RWPE2 (cell line): ENCODE data around the gene CRMP1.
A peak's percentile ranks its signal among the peaks of the same experiment; 100 is the strongest.
"Not testable (repeated sequence)": the region's sequence is repeated elsewhere in the genome, so short reads cannot be mapped to it uniquely, and the experiment has no call there.

ENCODE experiments used
- ATAC-seq: fragments of 200-7000 bp; cut with Tn5 transposase; 3 replicates; pipeline ENCODE4 v1.9.1; 2021; ENCODE audit warnings: low read depth
- DNase-seq: peaks from one replicate; pipeline ENCODE4 v3.0.0-alpha.2; 2020; ENCODE audit warnings: low spot score
- H3K27ac ChIP-seq: fragments of 450-650 bp; 2 replicates; pipeline ENCODE4 v1.5.1; 2017; ENCODE audit warnings: mild to moderate bottlenecking; ENCODE audit not compliant: poor library complexity, severe bottlenecking
- H3K27me3 ChIP-seq: fragments of 250-450 bp; sonication (Bioruptor Pico); 2 replicates; pipeline ENCODE4 v1.5.1; 2021; ENCODE audit warnings: mild to moderate bottlenecking, moderate library complexity; ENCODE audit not compliant: insufficient read depth, poor library complexity, severe bottlenecking
- H3K36me3 ChIP-seq: fragments of 250-450 bp; sonication (Bioruptor Pico); 2 replicates; pipeline ENCODE4 v1.5.1; 2020; ENCODE audit warnings: low read depth, mild to moderate bottlenecking, moderate library complexity
- H3K4me1 ChIP-seq: fragments of 250-450 bp; sonication (Bioruptor Pico); 2 replicates; pipeline ENCODE4 v1.5.1; 2021; ENCODE audit warnings: mild to moderate bottlenecking, moderate library complexity; ENCODE audit not compliant: insufficient read depth, poor library complexity, severe bottlenecking
- H3K4me3 ChIP-seq: fragments of 250-450 bp; sonication (Bioruptor Pico); 2 replicates; pipeline ENCODE4 v1.5.1; 2021; ENCODE audit warnings: mild to moderate bottlenecking, moderate library complexity; ENCODE audit not compliant: severe bottlenecking
- H3K9me3 ChIP-seq: fragments of 250-450 bp; sonication (Bioruptor Pico); 2 replicates; pipeline ENCODE4 v1.5.1; 2021; ENCODE audit warnings: mild to moderate bottlenecking, moderate library complexity; ENCODE audit not compliant: severe bottlenecking
- CTCF ChIP-seq: fragments of 450-650 bp; IDR thresholded peaks from one replicate; pipeline ENCODE4 v1.5.1; 2017; ENCODE audit warnings: mild to moderate bottlenecking, moderate library complexity; ENCODE audit not compliant: poor library complexity, severe bottlenecking

Gene CRMP1

GRCh38 chr4:5812506-5813229 lies 80.2 kb downstream of the CRMP1 start:
- TF ChIP-seq CTCF = peak; percentile 83
- DNase-seq (no peak), ATAC-seq (peak; percentile 80)
- Histone ChIP-seq H3K4me3 (no peak overlapping the region), H3K36me3 (peaks cover 54% of the 10 kb centered on the region), H3K4me1 (no peaks in the 10 kb centered on the region), H3K27ac (no peak overlapping the region), H3K27me3 (no peaks in the 10 kb centered on the region), H3K9me3 (no peaks in the 10 kb centered on the region)

GRCh38 chr4:5812057-5812456 lies 80.8 kb downstream of the CRMP1 start:
- H3K27ac ChIP-seq, ATAC-seq: not testable (repeated sequence)
- H3K36me3 ChIP-seq = peaks cover 57% of the 10 kb centered on the region

GRCh38 chr4:5810770-5811430 lies 82.0 kb downstream of the CRMP1 start:
- TF ChIP-seq CTCF = no peak
- no peaks in the 10 kb centered on the region for H3K9me3 ChIP-seq
- ATAC-seq (no peak), DNase-seq (no peak)
- peaks cover 68% of the 10 kb centered on the region for H3K36me3 ChIP-seq
- no peaks in the 10 kb centered on the region for H3K4me1 ChIP-seq
- no peak overlapping the region for H3K4me3 ChIP-seq
- H3K27me3 ChIP-seq = no peaks in the 10 kb centered on the region
- no peak overlapping the region for H3K27ac ChIP-seq

More at GRCh38 chr4:5812057-5812456, 80.8 kb downstream of the CRMP1 start:
- H3K4me3 ChIP-seq, DNase-seq, H3K27me3 ChIP-seq, H3K4me1 ChIP-seq, H3K9me3 ChIP-seq: not testable (repeated sequence)

GRCh38 chr4:5810151-5810550 lies 82.7 kb downstream of the CRMP1 start:
- Histone ChIP-seq H3K9me3 (no peaks in the 10 kb centered on the region), H3K27ac (no peak overlapping the region), H3K36me3 (peaks cover 69% of the 10 kb centered on the region), H3K4me1 (no peaks in the 10 kb centered on the region), H3K4me3 (no peak overlapping the region), H3K27me3 (no peaks in the 10 kb centered on the region)
- no peak for TF ChIP-seq CTCF
- DNase-seq = no peak
- no peak for ATAC-seq

- ATAC-seq (no peak), DNase-seq (no peak)
- Histone ChIP-seq H3K4me1 (no peaks in the 10 kb centered on the region), H3K4me3 (no peak overlapping the region), H3K27me3 (no peaks in the 10 kb centered on the region), H3K27ac (no peak overlapping the region), H3K9me3 (no peaks in the 10 kb centered on the region), H3K36me3 (peaks cover 63% of the 10 kb centered on the region)
- TF ChIP-seq CTCF = no peak
These were observed 83.6 kb downstream of the CRMP1 start for GRCh38 chr4:5809216-5809776.
